HEK293 (cell line): ENCODE results near the gene FGD4.
A peak's percentile ranks its signal among the peaks of the same experiment; 100 is the strongest.

ENCODE experiments used
- CTCF ChIA-PET: fragments of 350-600 bp; formaldehyde crosslinking; extraction: SDS; loops from one replicate; lab custom pipeline; 2021; ENCODE audit warnings: antibody characterized with exemption; lab: Yijun Ruan, JAX
- POLR2A ChIA-PET: fragments of 300-600 bp; formaldehyde crosslinking; extraction: SDS; loops from one replicate; lab custom pipeline; 2020; ENCODE audit warnings: antibody characterized with exemption, inconsistent platforms; lab: Yijun Ruan, JAX
- H3K27ac ChIP-seq: fragments of 200-500 bp; sonication (Bioruptor generic); 2 replicates; pipeline ENCODE4 v1.5.1; 2014; ENCODE audit warnings: low read depth, low read length, control low read depth, inconsistent platforms; ENCODE audit errors: extremely low read depth
- H3K36me3 ChIP-seq, 2 experiments: fragments of 200-500 bp in 1 of 2; sonication (Bioruptor generic) in 1 of 2; 1 replicate in 1 of 2; 2 replicates in 1 of 2; pipeline ENCODE4 v1.5.1; 2014 to 2017; ENCODE audit warnings: inconsistent platforms in 2 of 2, low read length in 2 of 2; ENCODE audit not compliant: control insufficient read depth in 2 of 2, insufficient read depth in 1 of 2
- H3K4me1 ChIP-seq: fragments of 200-500 bp; sonication (Bioruptor generic); 2 replicates; pipeline ENCODE4 v1.5.1; 2014; ENCODE audit warnings: mild to moderate bottlenecking, low read length, inconsistent platforms; ENCODE audit not compliant: control insufficient read depth, insufficient read depth
- H3K4me3 ChIP-seq: 2 replicates; pipeline ENCODE4 v1.5.1; 2011; ENCODE audit warnings: low read depth, mild to moderate bottlenecking, control low read depth, low read length, moderate library complexity
- H3K9me3 ChIP-seq: fragments of 200-500 bp; sonication (Bioruptor generic); 2 replicates; pipeline ENCODE4 v1.5.1; 2014; ENCODE audit warnings: low read depth, low read length, inconsistent platforms; ENCODE audit not compliant: control insufficient read depth, insufficient read depth
- EGR2 ChIP-seq: fragments of 450-650 bp; formaldehyde crosslinking; IDR thresholded peaks from 2 replicates; pipeline ENCODE4 v1.5.1; 2016; ENCODE audit warnings: low read depth, missing biosample characterization, missing genetic modification characterization
- FEZF1 ChIP-seq: fragments of 450-650 bp; formaldehyde crosslinking; IDR thresholded peaks from 2 replicates; pipeline ENCODE4 v1.5.1; 2016; ENCODE audit warnings: missing biosample characterization, missing genetic modification characterization
- KLF8 ChIP-seq: fragments of 450-650 bp; formaldehyde crosslinking; IDR thresholded peaks from 2 replicates; pipeline ENCODE4 v1.5.1; 2016; ENCODE audit warnings: missing biosample characterization, missing genetic modification characterization
- SALL2 ChIP-seq: fragments of 450-650 bp; formaldehyde crosslinking; IDR thresholded peaks from 2 replicates; pipeline ENCODE4 v1.5.0; 2017; ENCODE audit warnings: missing biosample characterization, mild to moderate bottlenecking, missing genetic modification characterization, borderline replicate concordance
- ZBTB48 ChIP-seq: fragments of 450-650 bp; formaldehyde crosslinking; IDR thresholded peaks from 2 replicates; pipeline ENCODE4 v1.5.1; 2016; ENCODE audit warnings: missing biosample characterization, missing genetic modification characterization
- ZFP3 ChIP-seq: fragments of 450-650 bp; formaldehyde crosslinking; IDR thresholded peaks from 2 replicates; pipeline ENCODE4 v1.5.1; 2016; ENCODE audit warnings: low read depth, missing biosample characterization, missing genetic modification characterization
- ZNF114 ChIP-seq: fragments of 450-650 bp; formaldehyde crosslinking; IDR thresholded peaks from 2 replicates; pipeline ENCODE4 v1.5.0; 2017; ENCODE audit warnings: missing biosample characterization, missing genetic modification characterization
- ZNF133 ChIP-seq: fragments of 450-650 bp; formaldehyde crosslinking; IDR thresholded peaks from 2 replicates; pipeline ENCODE4 v1.5.1; 2016; ENCODE audit warnings: missing biosample characterization, missing genetic modification characterization
- ZNF23 ChIP-seq: fragments of 450-650 bp; formaldehyde crosslinking; IDR thresholded peaks from 2 replicates; pipeline ENCODE4 v1.5.1; 2016; ENCODE audit warnings: missing biosample characterization, missing genetic modification characterization, borderline replicate concordance
- ZNF37A ChIP-seq: fragments of 450-650 bp; IDR thresholded peaks from 2 replicates; pipeline ENCODE4 v1.5.1; 2018; ENCODE audit warnings: missing biosample characterization, missing genetic modification characterization
- ZNF426 ChIP-seq: fragments of 450-650 bp; formaldehyde crosslinking; IDR thresholded peaks from 2 replicates; pipeline ENCODE4 v1.5.1; 2017; ENCODE audit warnings: missing biosample characterization, missing genetic modification characterization, mild to moderate bottlenecking, inconsistent platforms, moderate library complexity
- ZNF433 ChIP-seq: fragments of 450-650 bp; formaldehyde crosslinking; IDR thresholded peaks from 2 replicates; pipeline ENCODE4 v1.5.1; 2016; ENCODE audit warnings: missing biosample characterization, missing genetic modification characterization, low read depth
- ZNF48 ChIP-seq: fragments of 450-650 bp; formaldehyde crosslinking; IDR thresholded peaks from 2 replicates; pipeline ENCODE4 v1.5.1; 2016; ENCODE audit warnings: missing biosample characterization, missing genetic modification characterization
- ZNF548 ChIP-seq: fragments of 450-650 bp; formaldehyde crosslinking; IDR thresholded peaks from 2 replicates; pipeline ENCODE4 v1.5.1; 2016; ENCODE audit warnings: missing biosample characterization, missing genetic modification characterization
- ZNF555 ChIP-seq: fragments of 450-650 bp; formaldehyde crosslinking; conservative IDR thresholded peaks from 2 replicates; pipeline ENCODE4 v1.5.1; 2017; ENCODE audit warnings: missing biosample characterization, mild to moderate bottlenecking, missing genetic modification characterization, inconsistent platforms
- ZNF558 ChIP-seq: fragments of 450-650 bp; formaldehyde crosslinking; IDR thresholded peaks from 2 replicates; pipeline ENCODE4 v1.5.1; 2016; ENCODE audit warnings: missing biosample characterization, missing genetic modification characterization
- ZNF571 ChIP-seq: fragments of 450-650 bp; formaldehyde crosslinking; IDR thresholded peaks from 2 replicates; pipeline ENCODE4 v1.5.0; 2017; ENCODE audit warnings: missing biosample characterization, missing genetic modification characterization
- ZNF664 ChIP-seq: fragments of 450-650 bp; formaldehyde crosslinking; IDR thresholded peaks from 2 replicates; pipeline ENCODE4 v1.5.1; 2016; ENCODE audit warnings: missing biosample characterization, missing genetic modification characterization
- ZNF701 ChIP-seq: fragments of 450-650 bp; formaldehyde crosslinking; IDR thresholded peaks from 2 replicates; pipeline ENCODE4 v1.5.1; 2016; ENCODE audit warnings: missing biosample characterization, missing genetic modification characterization
- ZNF785 ChIP-seq: fragments of 450-650 bp; formaldehyde crosslinking; IDR thresholded peaks from 2 replicates; pipeline ENCODE4 v1.5.1; 2016; ENCODE audit warnings: missing biosample characterization, missing genetic modification characterization
- ZSCAN23 ChIP-seq: fragments of 450-650 bp; formaldehyde crosslinking; IDR thresholded peaks from 2 replicates; pipeline ENCODE4 v1.5.1; 2016; ENCODE audit warnings: missing biosample characterization, missing genetic modification characterization
- ZSCAN30 ChIP-seq: fragments of 450-650 bp; IDR thresholded peaks from 2 replicates; pipeline ENCODE4 v1.5.1; 2018; ENCODE audit warnings: missing biosample characterization, mild to moderate bottlenecking, missing genetic modification characterization, moderate library complexity
- TF ChIP-seq, protein P1 (sequence below): fragments of 450-650 bp; formaldehyde crosslinking; IDR thresholded peaks from 2 replicates; pipeline ENCODE4 v1.5.1; 2016; ENCODE audit warnings: missing biosample characterization, missing genetic modification characterization
- TF ChIP-seq, protein P2 (sequence below): fragments of 450-650 bp; formaldehyde crosslinking; IDR thresholded peaks from 2 replicates; pipeline ENCODE4 v1.5.1; 2016; ENCODE audit warnings: missing biosample characterization, missing genetic modification characterization
- TF ChIP-seq, protein P3 (sequence below): fragments of 450-650 bp; formaldehyde crosslinking; IDR thresholded peaks from 2 replicates; pipeline ENCODE4 v1.5.1; 2016; ENCODE audit warnings: missing biosample characterization, missing genetic modification characterization
- TF ChIP-seq, protein P4 (sequence below): fragments of 450-650 bp; formaldehyde crosslinking; IDR thresholded peaks from 2 replicates; pipeline ENCODE4 v1.5.1; 2016; ENCODE audit warnings: missing biosample characterization, missing genetic modification characterization
- TF ChIP-seq, protein P5 (sequence below): fragments of 450-650 bp; formaldehyde crosslinking; IDR thresholded peaks from 2 replicates; pipeline ENCODE4 v1.5.1; 2016; ENCODE audit warnings: missing biosample characterization, missing genetic modification characterization

FGD4 gene

DNA sequence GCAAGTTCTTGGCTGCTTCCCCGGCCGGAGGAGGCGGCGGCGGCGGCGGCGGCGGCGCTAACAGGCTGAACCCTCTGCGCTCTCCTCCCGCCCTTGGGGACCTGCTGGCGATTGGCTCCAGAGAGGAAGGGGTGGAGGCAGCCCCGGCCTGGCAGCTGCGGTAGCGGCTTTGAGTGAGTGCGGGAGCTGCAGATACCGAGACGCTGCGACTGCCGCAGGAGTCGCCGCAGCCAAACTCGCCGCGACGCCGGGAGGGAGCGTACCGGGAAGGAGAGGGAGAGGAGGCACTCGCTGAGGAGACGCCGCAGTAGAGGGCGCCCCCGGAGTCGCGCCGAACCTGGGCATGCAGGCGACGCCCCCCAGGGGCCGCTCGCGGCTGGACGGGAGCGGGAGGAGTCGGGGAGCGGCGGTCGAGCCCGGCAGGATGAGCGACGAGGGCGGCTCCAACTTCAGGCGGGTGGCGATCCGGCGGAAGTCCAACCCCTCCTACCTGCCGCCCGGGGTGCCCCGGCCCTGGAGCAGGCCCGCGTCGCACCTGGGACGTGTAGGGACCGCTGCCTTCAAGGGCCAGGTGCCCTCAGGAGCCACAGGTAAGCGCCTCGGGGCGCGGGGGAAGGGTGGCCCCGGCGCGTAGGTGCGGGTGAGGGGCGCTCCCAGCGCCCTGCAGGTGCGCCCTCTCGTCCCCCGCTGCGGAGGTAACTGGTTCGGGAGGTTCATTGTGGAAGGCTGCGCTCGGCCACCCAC lies at the start of gene FGD4:
FGD4 (plus strand) TSS at position 189 of the 744 bp plus-strand sequence.
- Histone ChIP-seq H3K36me3 (no peaks in the 10 kb centered on the region), H3K4me1 (peaks cover 14% of the 10 kb centered on the region), H3K9me3 (no peaks in the 10 kb centered on the region), H3K4me3 (peak within 1 kb of the TSS; percentile 84), H3K27ac (peak within 1 kb of the TSS; percentile 75)
- ChIA-PET POLR2A (interaction anchor here (0.6 to 2.3 kb wide), 12 partner anchors 12 to 1402 kb away, joined by 3 to 10 read pairs (median 4); partner anchors contain the start of gene DNM1L), CTCF (interaction anchor here (0.6 to 1.2 kb wide), 7 partner anchors 9 to 356 kb away, joined by 3 to 7 read pairs (median 4); partner anchors contain the start of gene YARS2)
- TF ChIP-seq ZNF114 (tag by site-specific recombination) (no peak), ZNF548 (no peak), ZNF701 (tag by site-specific recombination) (no peak), ZFP3 (tag by site-specific recombination) (no peak), ZNF23 (tag by site-specific recombination) (no peak), ZNF555 (tag by site-specific recombination) (no peak), ZNF433 (tag by site-specific recombination) (no peak), KLF8 (tag by site-specific recombination) (peak; percentile 91; the same call in 1 of the 2 replicates), SALL2 (tag by site-specific recombination) (no peak), ZNF664 (no peak), ZNF133 (tag by site-specific recombination) (no peak), ZSCAN30 (peak; percentile 53; the same call in 1 of the 2 replicates), ZNF558 (tag by site-specific recombination) (no peak), EGR2 (peak; percentile 76), ZBTB48 (peak; percentile 89), FEZF1 (tag by site-specific recombination) (no peak), ZNF571 (tag by site-specific recombination) (no peak), ZNF785 (tag by site-specific recombination) (no peak), ZNF426 (tag by site-specific recombination) (no peak), ZSCAN23 (tag by site-specific recombination) (0 out of 2 replicates have a peak, but pooled peaks have one; percentile 64), ZNF37A (no peak), ZNF48 (tag by site-specific recombination) (no peak)
- TF ChIP-seq, protein P1, sequence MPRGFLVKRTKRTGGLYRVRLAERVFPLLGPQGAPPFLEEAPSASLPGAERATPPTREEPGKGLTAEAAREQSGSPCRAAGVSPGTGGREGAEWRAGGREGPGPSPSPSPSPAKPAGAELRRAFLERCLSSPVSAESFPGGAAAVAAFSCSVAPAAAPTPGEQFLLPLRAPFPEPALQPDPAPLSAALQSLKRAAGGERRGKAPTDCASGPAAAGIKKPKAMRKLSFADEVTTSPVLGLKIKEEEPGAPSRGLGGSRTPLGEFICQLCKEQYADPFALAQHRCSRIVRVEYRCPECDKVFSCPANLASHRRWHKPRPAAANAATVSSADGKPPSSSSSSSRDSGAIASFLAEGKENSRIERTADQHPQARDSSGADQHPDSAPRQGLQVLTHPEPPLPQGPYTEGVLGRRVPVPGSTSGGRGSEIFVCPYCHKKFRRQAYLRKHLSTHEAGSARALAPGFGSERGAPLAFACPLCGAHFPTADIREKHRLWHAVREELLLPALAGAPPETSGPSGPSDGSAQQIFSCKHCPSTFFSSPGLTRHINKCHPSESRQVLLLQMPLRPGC, result no peak
- TF ChIP-seq, protein P2, sequence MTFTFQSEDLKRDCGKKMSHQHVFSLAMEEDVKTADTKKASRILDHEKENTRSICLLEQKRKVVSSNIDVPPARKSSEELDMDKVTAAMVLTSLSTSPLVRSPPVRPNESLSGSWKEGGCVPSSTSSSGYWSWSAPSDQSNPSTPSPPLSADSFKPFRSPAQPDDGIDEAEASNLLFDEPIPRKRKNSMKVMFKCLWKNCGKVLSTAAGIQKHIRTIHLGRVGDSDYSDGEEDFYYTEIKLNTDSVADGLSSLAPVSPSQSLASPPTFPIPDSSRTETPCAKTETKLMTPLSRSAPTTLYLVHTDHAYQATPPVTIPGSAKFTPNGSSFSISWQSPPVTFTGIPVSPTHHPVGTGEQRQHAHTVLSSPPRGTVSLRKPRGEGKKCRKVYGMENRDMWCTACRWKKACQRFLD (tag by site-specific recombination), result no peak
- TF ChIP-seq, protein P3, sequence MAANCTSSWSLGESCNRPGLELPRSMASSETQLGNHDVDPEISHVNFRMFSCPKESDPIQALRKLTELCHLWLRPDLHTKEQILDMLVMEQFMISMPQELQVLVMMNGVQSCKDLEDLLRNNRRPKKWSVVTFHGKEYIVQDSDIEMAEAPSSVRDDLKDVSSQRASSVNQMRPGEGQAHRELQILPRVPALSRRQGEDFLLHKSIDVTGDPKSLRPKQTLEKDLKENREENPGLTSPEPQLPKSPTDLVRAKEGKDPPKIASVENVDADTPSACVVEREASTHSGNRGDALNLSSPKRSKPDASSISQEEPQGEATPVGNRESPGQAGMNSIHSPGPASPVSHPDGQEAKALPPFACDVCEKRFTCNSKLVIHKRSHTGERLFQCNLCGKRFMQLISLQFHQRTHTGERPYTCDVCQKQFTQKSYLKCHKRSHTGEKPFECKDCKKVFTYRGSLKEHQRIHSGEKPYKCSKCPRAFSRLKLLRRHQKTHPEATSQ (tag by site-specific recombination), result no peak; the same call in 1 of the 2 replicates
- TF ChIP-seq, protein P4, sequence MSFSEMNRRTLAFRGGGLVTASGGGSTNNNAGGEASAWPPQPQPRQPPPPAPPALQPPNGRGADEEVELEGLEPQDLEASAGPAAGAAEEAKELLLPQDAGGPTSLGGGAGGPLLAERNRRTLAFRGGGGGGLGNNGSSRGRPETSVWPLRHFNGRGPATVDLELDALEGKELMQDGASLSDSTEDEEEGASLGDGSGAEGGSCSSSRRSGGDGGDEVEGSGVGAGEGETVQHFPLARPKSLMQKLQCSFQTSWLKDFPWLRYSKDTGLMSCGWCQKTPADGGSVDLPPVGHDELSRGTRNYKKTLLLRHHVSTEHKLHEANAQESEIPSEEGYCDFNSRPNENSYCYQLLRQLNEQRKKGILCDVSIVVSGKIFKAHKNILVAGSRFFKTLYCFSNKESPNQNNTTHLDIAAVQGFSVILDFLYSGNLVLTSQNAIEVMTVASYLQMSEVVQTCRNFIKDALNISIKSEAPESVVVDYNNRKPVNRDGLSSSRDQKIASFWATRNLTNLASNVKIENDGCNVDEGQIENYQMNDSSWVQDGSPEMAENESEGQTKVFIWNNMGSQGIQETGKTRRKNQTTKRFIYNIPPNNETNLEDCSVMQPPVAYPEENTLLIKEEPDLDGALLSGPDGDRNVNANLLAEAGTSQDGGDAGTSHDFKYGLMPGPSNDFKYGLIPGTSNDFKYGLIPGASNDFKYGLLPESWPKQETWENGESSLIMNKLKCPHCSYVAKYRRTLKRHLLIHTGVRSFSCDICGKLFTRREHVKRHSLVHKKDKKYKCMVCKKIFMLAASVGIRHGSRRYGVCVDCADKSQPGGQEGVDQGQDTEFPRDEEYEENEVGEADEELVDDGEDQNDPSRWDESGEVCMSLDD, result peak; percentile 80
- TF ChIP-seq, protein P5, sequence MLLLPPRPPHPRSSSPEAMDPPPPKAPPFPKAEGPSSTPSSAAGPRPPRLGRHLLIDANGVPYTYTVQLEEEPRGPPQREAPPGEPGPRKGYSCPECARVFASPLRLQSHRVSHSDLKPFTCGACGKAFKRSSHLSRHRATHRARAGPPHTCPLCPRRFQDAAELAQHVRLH (tag by site-specific recombination), result peak; percentile 81; the same call in 1 of the 2 replicates
